ENCODE results near the gene PRKCB.

GRCh38 chr16:24075302-24075701 lies 239.5 kb downstream of the PRKCB start:
- TF ChIP-seq POLR2A (IDR thresholded peaks at IDR 0.05; ENCODE audit: low read length) (no peak), GATA1 (IDR thresholded peaks at IDR 0.05; ENCODE audit: low read depth, low read length) (no peak)
